RWPE2 (cell line): ENCODE data around the gene LRRC15.

Experiments used
- ATAC-seq: fragments of 200-7000 bp; cut with Tn5 transposase; 3 replicates; pipeline ENCODE4 v1.9.1; 2021; ENCODE audit warnings: low read depth
- DNase-seq: peaks from one replicate; pipeline ENCODE4 v3.0.0-alpha.2; 2020; ENCODE audit warnings: low spot score
- H3K27ac ChIP-seq: fragments of 450-650 bp; 2 replicates; pipeline ENCODE4 v1.5.1; 2017; ENCODE audit warnings: mild to moderate bottlenecking; ENCODE audit not compliant: poor library complexity, severe bottlenecking
- H3K27me3 ChIP-seq: fragments of 250-450 bp; sonication (Bioruptor Pico); 2 replicates; pipeline ENCODE4 v1.5.1; 2021; ENCODE audit warnings: mild to moderate bottlenecking, moderate library complexity; ENCODE audit not compliant: insufficient read depth, poor library complexity, severe bottlenecking
- H3K36me3 ChIP-seq: fragments of 250-450 bp; sonication (Bioruptor Pico); 2 replicates; pipeline ENCODE4 v1.5.1; 2020; ENCODE audit warnings: low read depth, mild to moderate bottlenecking, moderate library complexity
- H3K4me1 ChIP-seq: fragments of 250-450 bp; sonication (Bioruptor Pico); 2 replicates; pipeline ENCODE4 v1.5.1; 2021; ENCODE audit warnings: mild to moderate bottlenecking, moderate library complexity; ENCODE audit not compliant: insufficient read depth, poor library complexity, severe bottlenecking
- H3K4me3 ChIP-seq: fragments of 250-450 bp; sonication (Bioruptor Pico); 2 replicates; pipeline ENCODE4 v1.5.1; 2021; ENCODE audit warnings: mild to moderate bottlenecking, moderate library complexity; ENCODE audit not compliant: severe bottlenecking
- H3K9me3 ChIP-seq: fragments of 250-450 bp; sonication (Bioruptor Pico); 2 replicates; pipeline ENCODE4 v1.5.1; 2021; ENCODE audit warnings: mild to moderate bottlenecking, moderate library complexity; ENCODE audit not compliant: severe bottlenecking
- CTCF ChIP-seq: fragments of 450-650 bp; IDR thresholded peaks from one replicate; pipeline ENCODE4 v1.5.1; 2017; ENCODE audit warnings: mild to moderate bottlenecking, moderate library complexity; ENCODE audit not compliant: poor library complexity, severe bottlenecking

The LRRC15 gene

GRCh38 chr3:194313560-194314387, 55.8 kb downstream of the LRRC15 start:
- Histone ChIP-seq H3K4me3 (no peak overlapping the region), H3K36me3 (peaks cover 6% of the 10 kb centered on the region), H3K9me3 (no peaks in the 10 kb centered on the region), H3K4me1 (peaks cover 13% of the 10 kb centered on the region), H3K27ac (no peak overlapping the region), H3K27me3 (no peaks in the 10 kb centered on the region)
- peak; percentile 43 for DNase-seq
- ATAC-seq = no peak
- TF ChIP-seq CTCF = no peak

- no peaks in the 10 kb centered on the region for H3K9me3 ChIP-seq
- H3K27me3 ChIP-seq = no peaks in the 10 kb centered on the region
- no peak overlapping the region for H3K4me3 ChIP-seq
- H3K27ac ChIP-seq = no peak overlapping the region
- TF ChIP-seq CTCF = no peak
- ATAC-seq (peak; percentile 9; the same call in 1 of the 3 replicates), DNase-seq (peak; percentile 47)
- peaks cover 16% of the 10 kb centered on the region for H3K4me1 ChIP-seq
- H3K36me3 ChIP-seq = peaks cover 1% of the 10 kb centered on the region; the same call in 1 of the 2 replicates
Observed at GRCh38 chr3:194312743-194313281, 56.7 kb downstream of the LRRC15 start.

DNA sequence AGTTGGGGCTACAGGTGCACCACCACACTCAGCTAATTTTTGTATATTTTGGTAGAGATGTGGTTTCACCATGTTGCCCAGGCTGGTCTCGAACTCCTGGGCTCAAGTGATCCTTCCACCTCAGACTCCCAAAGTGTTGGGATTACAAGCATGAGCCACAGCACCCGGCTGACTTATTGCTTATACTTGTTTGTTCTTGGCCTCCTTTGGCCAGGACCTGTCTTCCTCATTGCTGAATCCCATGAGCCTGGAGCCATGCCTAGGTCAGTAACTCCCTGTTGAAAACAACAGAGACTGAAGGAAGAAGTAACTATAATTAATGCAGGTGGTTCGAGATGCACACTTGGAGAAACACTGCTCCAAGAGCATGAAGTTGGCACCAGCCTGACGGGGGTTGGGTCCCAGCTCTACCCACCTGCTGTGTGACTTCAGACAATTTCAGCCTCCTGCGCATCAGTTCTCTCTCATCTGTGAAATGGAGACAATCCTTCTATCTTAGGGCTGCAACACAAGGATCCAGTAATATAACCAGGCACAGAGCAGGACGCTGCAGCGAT, 57.3 kb downstream of the LRRC15 start:
- Histone ChIP-seq H3K4me1 (peaks cover 16% of the 10 kb centered on the region), H3K9me3 (no peaks in the 10 kb centered on the region), H3K27me3 (no peaks in the 10 kb centered on the region), H3K36me3 (no peaks in the 10 kb centered on the region), H3K4me3 (no peak overlapping the region), H3K27ac (no peak overlapping the region)
- no peak for ATAC-seq
- no peak for TF ChIP-seq CTCF
- DNase-seq = no peak

DNA sequence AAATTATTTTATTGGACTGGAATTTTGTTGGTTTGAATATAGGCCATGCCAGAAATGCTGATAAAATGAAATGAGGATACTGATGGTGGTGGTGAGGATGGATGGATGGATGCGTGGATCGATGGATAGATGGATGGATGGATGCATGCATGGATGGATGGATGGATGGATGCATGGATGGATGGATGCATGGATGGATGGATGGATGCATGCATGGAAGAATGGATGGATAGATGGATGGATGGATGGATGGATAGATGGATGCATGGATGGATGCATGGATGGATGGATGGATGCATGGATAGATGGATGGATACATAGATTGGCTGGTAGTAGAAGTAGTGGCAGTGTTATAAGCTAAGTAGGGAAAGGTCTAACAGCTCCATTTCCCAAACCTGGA, 58.5 kb downstream of the LRRC15 start:
- no peaks in the 10 kb centered on the region for H3K27me3 ChIP-seq
- no peaks in the 10 kb centered on the region for H3K9me3 ChIP-seq
- no peaks in the 10 kb centered on the region for H3K36me3 ChIP-seq
- DNase-seq (no peak), ATAC-seq (no peak)
- no peak for TF ChIP-seq CTCF
- peaks cover 11% of the 10 kb centered on the region for H3K4me1 ChIP-seq
- H3K27ac ChIP-seq = no peak overlapping the region
- no peak overlapping the region for H3K4me3 ChIP-seq
